Epidermal melanocyte (primary cell): ENCODE data around the gene STK39.

ENCODE experiments used
- DNase-seq: peaks from one replicate; pipeline ENCODE4 v3.0.0; 2011; ENCODE audit warnings: low spot score; ENCODE audit not compliant: insufficient read length

Gene STK39

GRCh38 chr2:167935803-167936110, 311.6 kb downstream of the STK39 start:
- no peak for DNase-seq

- DNase-seq = no peak
These were observed 314.1 kb downstream of the STK39 start for GRCh38 chr2:167933097-167933814.

GRCh38 chr2:167932123-167932693, 315.2 kb downstream of the STK39 start:
- no peak for DNase-seq

GRCh38 chr2:167929484-167929883, 317.9 kb downstream of the STK39 start:
- no peak for DNase-seq

- DNase-seq = no peak
These were observed 319.0 kb downstream of the STK39 start for GRCh38 chr2:167928434-167928833.

GRCh38 chr2:167925758-167926157, 321.6 kb downstream of the STK39 start:
- DNase-seq = no peak

DNA sequence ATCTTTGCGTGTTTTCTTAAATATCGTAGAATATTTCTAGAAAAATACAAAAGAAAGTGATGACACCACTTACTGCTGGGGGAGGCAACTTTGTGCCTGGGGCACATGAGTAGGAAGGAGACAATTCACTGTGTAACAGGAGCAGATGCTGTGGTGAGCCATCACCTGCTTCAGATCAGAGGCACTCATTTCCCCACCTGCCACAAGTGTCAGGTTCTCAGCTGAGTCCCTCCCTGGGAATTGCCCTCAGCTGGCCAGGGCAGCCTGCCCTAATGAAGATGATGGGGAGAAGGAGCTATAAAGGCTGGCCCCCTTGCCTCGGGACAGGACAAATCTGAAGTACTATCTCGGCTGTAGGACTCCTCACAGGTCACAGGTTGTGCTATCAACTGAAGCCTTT, 322.8 kb downstream of the STK39 start:
- no peak for DNase-seq

DNA sequence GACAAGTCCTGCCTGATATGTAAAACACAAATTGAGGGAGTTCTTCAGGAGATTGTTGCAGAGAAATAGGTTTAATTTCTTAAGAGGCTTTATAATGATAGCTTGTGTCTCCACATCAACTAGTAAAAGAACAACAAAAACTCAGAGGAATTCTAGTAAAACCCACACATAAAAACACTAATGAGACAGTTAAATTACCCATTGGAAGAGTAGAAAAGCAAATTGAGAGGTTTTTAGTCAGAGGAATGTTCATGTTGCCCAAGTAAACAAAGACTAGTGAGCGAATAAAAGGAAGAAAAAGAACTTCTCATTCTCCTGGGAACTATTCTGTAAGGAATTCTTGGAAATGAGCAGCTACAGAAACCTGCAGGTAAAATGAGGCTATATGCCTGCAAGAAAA, 330.6 kb downstream of the STK39 start:
- no peak for DNase-seq

DNA sequence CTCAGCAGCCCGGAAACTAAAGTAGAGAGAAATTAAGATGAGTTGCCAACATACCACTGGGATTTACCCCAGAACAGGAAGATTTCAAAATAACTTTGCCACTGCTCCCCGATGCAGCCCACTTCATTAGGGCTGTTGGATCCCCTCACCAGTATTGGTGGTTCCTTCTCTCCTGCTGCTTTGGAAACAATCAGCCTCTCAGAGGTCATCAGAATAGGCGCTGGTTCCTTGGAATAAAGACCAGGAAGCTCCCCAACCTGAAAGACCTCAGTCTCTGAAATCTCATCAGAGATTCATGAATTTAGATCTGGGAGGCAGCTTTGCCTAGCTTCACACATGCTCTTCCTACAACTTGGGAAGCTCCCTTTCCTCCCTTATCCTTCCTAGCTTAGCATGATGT, 332.4 kb downstream of the STK39 start:
- DNase-seq = no peak

DNA sequence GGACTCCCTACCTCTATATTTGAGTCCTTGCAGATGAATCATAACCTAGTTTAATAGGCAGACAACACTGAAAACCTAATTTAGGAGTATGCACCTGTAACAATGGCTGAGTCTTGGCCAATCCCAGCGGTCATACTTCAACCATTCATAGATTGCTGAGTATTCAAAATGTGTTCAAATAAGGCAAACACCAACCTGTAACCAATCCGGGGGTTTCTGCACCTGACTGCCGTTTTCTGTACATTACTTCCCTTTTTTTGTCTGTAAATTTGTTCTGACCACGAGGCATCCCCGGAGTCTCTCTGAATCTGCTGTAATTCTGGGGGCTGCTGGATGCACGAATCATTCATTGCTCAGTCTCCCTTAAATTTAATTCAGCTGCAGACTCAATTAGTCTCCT, 338.6 kb downstream of the STK39 start:
- no peak for DNase-seq

GRCh38 chr2:167905668-167906067, 341.7 kb downstream of the STK39 start:
- no peak for DNase-seq
